ENCODE results near the gene MICALL1.

DNA sequence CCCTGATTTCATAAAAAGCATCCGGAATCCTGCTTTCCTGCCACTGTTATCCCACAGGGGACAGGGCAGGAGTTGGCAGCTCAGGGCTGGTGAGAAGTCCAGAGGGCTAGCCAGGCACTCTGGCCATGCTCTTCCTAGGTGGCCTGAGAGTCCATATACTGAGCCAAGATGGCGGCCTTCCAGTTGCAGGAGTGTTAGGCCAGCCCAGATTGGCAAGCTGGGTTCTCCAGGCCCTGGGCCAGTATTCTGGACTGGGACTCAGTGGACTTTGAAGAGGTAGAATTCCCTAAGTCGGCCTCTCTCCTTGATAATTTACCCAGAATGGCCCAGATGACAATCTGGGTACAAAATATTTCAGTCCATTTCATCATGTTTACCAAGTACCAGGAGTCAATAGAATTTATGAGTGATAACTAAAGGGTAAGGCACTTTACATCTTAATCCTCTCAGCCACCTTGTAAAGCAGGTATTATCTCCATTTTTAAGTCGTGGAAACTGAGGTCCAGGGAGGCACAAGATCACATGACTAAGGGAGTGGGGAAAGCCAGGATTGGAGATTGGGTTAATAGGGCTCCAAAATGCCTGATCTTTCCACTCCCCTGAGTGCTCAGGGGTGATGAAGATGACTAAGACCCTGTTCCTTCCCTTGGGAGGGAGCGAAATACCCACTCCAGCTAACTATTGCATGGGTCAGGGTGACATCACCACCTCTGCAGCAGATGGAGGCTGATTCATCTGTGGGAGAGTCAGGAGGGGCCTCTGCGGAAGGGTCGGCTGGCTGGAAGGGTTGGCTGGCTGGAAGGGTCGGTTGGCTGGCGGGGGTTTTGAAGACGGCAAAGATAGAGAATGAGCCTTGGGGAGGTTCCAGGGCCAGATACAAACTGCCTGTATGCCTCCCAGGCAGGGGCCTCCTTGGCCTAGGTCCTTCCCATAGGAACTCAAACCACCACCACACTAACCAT lies 1.2 kb upstream of the MICALL1 start:
- TF ChIP-seq, protein P1, sequence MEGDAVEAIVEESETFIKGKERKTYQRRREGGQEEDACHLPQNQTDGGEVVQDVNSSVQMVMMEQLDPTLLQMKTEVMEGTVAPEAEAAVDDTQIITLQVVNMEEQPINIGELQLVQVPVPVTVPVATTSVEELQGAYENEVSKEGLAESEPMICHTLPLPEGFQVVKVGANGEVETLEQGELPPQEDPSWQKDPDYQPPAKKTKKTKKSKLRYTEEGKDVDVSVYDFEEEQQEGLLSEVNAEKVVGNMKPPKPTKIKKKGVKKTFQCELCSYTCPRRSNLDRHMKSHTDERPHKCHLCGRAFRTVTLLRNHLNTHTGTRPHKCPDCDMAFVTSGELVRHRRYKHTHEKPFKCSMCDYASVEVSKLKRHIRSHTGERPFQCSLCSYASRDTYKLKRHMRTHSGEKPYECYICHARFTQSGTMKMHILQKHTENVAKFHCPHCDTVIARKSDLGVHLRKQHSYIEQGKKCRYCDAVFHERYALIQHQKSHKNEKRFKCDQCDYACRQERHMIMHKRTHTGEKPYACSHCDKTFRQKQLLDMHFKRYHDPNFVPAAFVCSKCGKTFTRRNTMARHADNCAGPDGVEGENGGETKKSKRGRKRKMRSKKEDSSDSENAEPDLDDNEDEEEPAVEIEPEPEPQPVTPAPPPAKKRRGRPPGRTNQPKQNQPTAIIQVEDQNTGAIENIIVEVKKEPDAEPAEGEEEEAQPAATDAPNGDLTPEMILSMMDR (IDR thresholded peaks at IDR 0.05; ENCODE audit: low read length): no peak
- no peak for TF ChIP-seq EZH2 (IDR thresholded peaks at IDR 0.05; ENCODE audit: borderline replicate concordance, low read length)
